MM.1S (cell line): Measurements from ENCODE around the gene TCERG1L.

Source experiments
- DNase-seq: peaks from one replicate; pipeline ENCODE4 v3.0.0-alpha.2; 2015
- H2AFZ ChIP-seq: fragments of 300-600 bp; sonication (generic); 2 replicates; pipeline ENCODE4 v1.6.0; 2016; ENCODE audit warnings: antibody characterized with exemption, low read length
- H3F3A ChIP-seq: fragments of 300-600 bp; sonication (generic); 2 replicates; pipeline ENCODE4 v1.6.1; 2016; ENCODE audit warnings: mild to moderate bottlenecking, antibody characterized with exemption, low read length, moderate library complexity, mixed read lengths; ENCODE audit not compliant: insufficient read depth
- H3K27ac ChIP-seq: fragments of 300-600 bp; sonication (generic); 2 replicates; pipeline ENCODE4 v1.5.1; 2016; ENCODE audit warnings: mild to moderate bottlenecking, low read length
- H3K27me3 ChIP-seq: fragments of 300-600 bp; sonication (generic); replicated peaks from 2 replicates; pipeline ENCODE4 v1.6.0; 2016; ENCODE audit warnings: low read length; ENCODE audit not compliant: insufficient read depth
- H3K36me3 ChIP-seq: fragments of 300-600 bp; sonication (generic); replicated peaks from 2 replicates; pipeline ENCODE4 v1.6.1; 2016; ENCODE audit warnings: mild to moderate bottlenecking, low read length, mixed read lengths; ENCODE audit not compliant: insufficient read depth
- H3K4me1 ChIP-seq: fragments of 300-600 bp; sonication (generic); 2 replicates; pipeline ENCODE4 v1.6.1; 2016; ENCODE audit warnings: low read length, mixed read lengths
- H3K4me2 ChIP-seq: fragments of 300-600 bp; sonication (generic); 2 replicates; pipeline ENCODE4 v1.6.0; 2016; ENCODE audit warnings: low read depth, low read length
- H3K4me3 ChIP-seq: fragments of 300-600 bp; sonication (generic); 2 replicates; pipeline ENCODE4 v1.5.1; 2016; ENCODE audit warnings: low read length, mixed read lengths
- H3K79me2 ChIP-seq: fragments of 300-600 bp; sonication (generic); 2 replicates; pipeline ENCODE4 v1.6.1; 2016; ENCODE audit warnings: mixed run types, low read length, mixed read lengths
- H3K9ac ChIP-seq: fragments of 300-600 bp; sonication (generic); 2 replicates; pipeline ENCODE4 v1.6.1; 2016; ENCODE audit warnings: low read length, mixed read lengths
- H3K9me2 ChIP-seq: fragments of 300-600 bp; sonication (generic); replicated peaks from 2 replicates; pipeline ENCODE4 v1.6.1; 2016; ENCODE audit warnings: mild to moderate bottlenecking, low read length, mixed read lengths; ENCODE audit not compliant: insufficient read depth
- H3K9me3 ChIP-seq: fragments of 300-600 bp; sonication (generic); replicated peaks from 2 replicates; pipeline ENCODE4 v1.6.1; 2016; ENCODE audit warnings: mild to moderate bottlenecking, low read length, mixed read lengths; ENCODE audit not compliant: insufficient read depth
- H4K20me1 ChIP-seq: fragments of 300-600 bp; sonication (generic); 2 replicates; pipeline ENCODE4 v1.6.1; 2016; ENCODE audit warnings: mild to moderate bottlenecking, low read length, moderate library complexity, mixed read lengths; ENCODE audit not compliant: insufficient read depth
- CTCF ChIP-seq: fragments of 300-600 bp; sonication (generic); IDR thresholded peaks from 2 replicates; pipeline ENCODE4 v1.5.1; 2016; ENCODE audit warnings: antibody characterized with exemption, low read length, mixed read lengths
- EZH2 ChIP-seq: fragments of 300-600 bp; sonication (generic); optimal IDR thresholded peaks from 2 replicates; pipeline ENCODE3; 2017; ENCODE audit warnings: low read depth, mild to moderate bottlenecking, antibody characterized with exemption, low read length, mixed read lengths
- EZH2phosphoT487 ChIP-seq: fragments of 300-600 bp; sonication (generic); IDR thresholded peaks from 2 replicates; pipeline ENCODE4 v1.6.1; 2018; ENCODE audit warnings: antibody characterized with exemption, low read length

Gene TCERG1L

GRCh38 chr10:131316321-131317075 lies 5.0 kb upstream of the TCERG1L start:
- H3K27me3 ChIP-seq, result no peaks in the 10 kb centered on the region
- no peak overlapping the region for H3K9ac ChIP-seq
- H3F3A ChIP-seq, result no peaks in the 10 kb centered on the region
- no peaks in the 10 kb centered on the region for H3K79me2 ChIP-seq
- H3K27ac ChIP-seq, result no peak overlapping the region
- TF ChIP-seq EZH2, result no peak
- no peak for TF ChIP-seq CTCF
- TF ChIP-seq EZH2phosphoT487, result no peak
- H3K4me1 ChIP-seq, result no peaks in the 10 kb centered on the region
- no peaks in the 10 kb centered on the region for H3K36me3 ChIP-seq
- no peak overlapping the region for H2AFZ ChIP-seq
- DNase-seq, result no peak
- H3K9me3 ChIP-seq, result no peaks in the 10 kb centered on the region
- H3K4me3 ChIP-seq, result no peak overlapping the region
- H4K20me1 ChIP-seq, result no peaks in the 10 kb centered on the region
- no peaks in the 10 kb centered on the region for H3K9me2 ChIP-seq
- no peak overlapping the region for H3K4me2 ChIP-seq

GRCh38 chr10:131315344-131315743 lies 3.8 kb upstream of the TCERG1L start:
- Histone ChIP-seq H2AFZ (no peak overlapping the region), H3K9ac (no peak overlapping the region), H3K4me1 (no peaks in the 10 kb centered on the region), H3K79me2 (no peaks in the 10 kb centered on the region), H3K36me3 (no peaks in the 10 kb centered on the region), H3K9me3 (no peaks in the 10 kb centered on the region), H3K4me3 (no peak overlapping the region), H3K27me3 (no peaks in the 10 kb centered on the region), H3K27ac (no peak overlapping the region), H3K9me2 (no peaks in the 10 kb centered on the region), H3F3A (no peaks in the 10 kb centered on the region), H3K4me2 (no peak overlapping the region), H4K20me1 (no peaks in the 10 kb centered on the region)
- TF ChIP-seq EZH2phosphoT487, result no peak
- TF ChIP-seq CTCF, result no peak
- no peak for TF ChIP-seq EZH2
- DNase-seq, result no peak

- Histone ChIP-seq H3K9me3 (no peaks in the 10 kb centered on the region), H3K9me2 (no peaks in the 10 kb centered on the region), H3K27me3 (no peaks in the 10 kb centered on the region), H3K4me2 (no peak overlapping the region), H3K4me1 (no peaks in the 10 kb centered on the region), H3K4me3 (no peak overlapping the region), H3K36me3 (no peaks in the 10 kb centered on the region), H3K79me2 (no peaks in the 10 kb centered on the region), H3K9ac (no peak overlapping the region), H3K27ac (no peak overlapping the region), H3F3A (no peaks in the 10 kb centered on the region), H4K20me1 (no peaks in the 10 kb centered on the region), H2AFZ (no peak overlapping the region)
- DNase-seq, result no peak
- no peak for TF ChIP-seq EZH2
- TF ChIP-seq CTCF, result no peak
- no peak for TF ChIP-seq EZH2phosphoT487
Measured at GRCh38 chr10:131314799-131315198, 3.3 kb upstream of the TCERG1L start.
